Sigmoid colon (tissue), 3 donors: ENCODE measurements around the gene TCAIM.

Experiments used
- POLR2A ChIP-seq, 2 donors: fragments of 450-650 bp; IDR thresholded peaks; one replicate each; pipeline ENCODE4 v1.6.1; 2016; ENCODE audit warnings: antibody characterized with exemption in 2 of 2, mild to moderate bottlenecking in 2 of 2, moderate library complexity in 2 of 2
- TF ChIP-seq, protein P1 (sequence below), 4 experiments: fragments of 450-650 bp in 3 of 4; fragments of 200-600 bp in 1 of 4; IDR thresholded peaks; one replicate each; pipeline ENCODE4 v1.5.1; 2016 to 2019; ENCODE audit warnings: antibody characterized with exemption in 4 of 4, mild to moderate bottlenecking in 3 of 4, moderate library complexity in 2 of 4

DNA sequence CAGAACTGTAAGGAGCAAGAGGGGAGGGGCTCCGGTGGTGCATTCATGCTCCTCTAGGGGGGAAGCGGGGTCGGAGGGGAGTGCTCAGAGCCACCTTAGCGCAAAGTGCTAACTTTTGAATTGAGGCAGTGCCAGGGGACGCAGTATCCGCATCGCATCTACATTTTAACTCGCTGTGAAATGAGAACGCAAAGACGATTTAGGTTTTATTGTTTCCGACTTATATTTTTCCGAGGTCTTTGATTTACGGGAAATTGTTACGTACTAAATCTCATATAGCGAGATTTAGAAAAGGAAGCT, 212 bp downstream of the TCAIM start:
- TF ChIP-seq, protein P1, sequence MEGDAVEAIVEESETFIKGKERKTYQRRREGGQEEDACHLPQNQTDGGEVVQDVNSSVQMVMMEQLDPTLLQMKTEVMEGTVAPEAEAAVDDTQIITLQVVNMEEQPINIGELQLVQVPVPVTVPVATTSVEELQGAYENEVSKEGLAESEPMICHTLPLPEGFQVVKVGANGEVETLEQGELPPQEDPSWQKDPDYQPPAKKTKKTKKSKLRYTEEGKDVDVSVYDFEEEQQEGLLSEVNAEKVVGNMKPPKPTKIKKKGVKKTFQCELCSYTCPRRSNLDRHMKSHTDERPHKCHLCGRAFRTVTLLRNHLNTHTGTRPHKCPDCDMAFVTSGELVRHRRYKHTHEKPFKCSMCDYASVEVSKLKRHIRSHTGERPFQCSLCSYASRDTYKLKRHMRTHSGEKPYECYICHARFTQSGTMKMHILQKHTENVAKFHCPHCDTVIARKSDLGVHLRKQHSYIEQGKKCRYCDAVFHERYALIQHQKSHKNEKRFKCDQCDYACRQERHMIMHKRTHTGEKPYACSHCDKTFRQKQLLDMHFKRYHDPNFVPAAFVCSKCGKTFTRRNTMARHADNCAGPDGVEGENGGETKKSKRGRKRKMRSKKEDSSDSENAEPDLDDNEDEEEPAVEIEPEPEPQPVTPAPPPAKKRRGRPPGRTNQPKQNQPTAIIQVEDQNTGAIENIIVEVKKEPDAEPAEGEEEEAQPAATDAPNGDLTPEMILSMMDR (IDR thresholded peaks at IDR 0.05): no peak
- TF ChIP-seq POLR2A (IDR thresholded peaks at IDR 0.05): no peak
